Mononuclear cell (primary cell): Measurements from ENCODE around the gene STARD13. TPM values are rescaled to one million over a fixed set of nuclear protein-coding genes. Genes with fewer than 3 reads are reported as not detected.

Experiments used
- H3K27me3 ChIP-seq: 2 replicates; pipeline ENCODE4 v1.6.0; 2011; ENCODE audit warnings: low read length, control low read depth; ENCODE audit not compliant: insufficient read depth
- H3K4me1 ChIP-seq: 2 replicates; pipeline ENCODE4 v1.5.1; 2011; ENCODE audit warnings: mild to moderate bottlenecking, low read length, control low read depth; ENCODE audit not compliant: insufficient read depth
- H3K4me3 ChIP-seq: 2 replicates; pipeline ENCODE4 v1.5.1; 2011; ENCODE audit warnings: mild to moderate bottlenecking, low read length, moderate library complexity
- H3K9me3 ChIP-seq: 2 replicates; pipeline ENCODE4 v1.5.1; 2011; ENCODE audit warnings: low read depth, mild to moderate bottlenecking, control low read depth, low read length
- total RNA-seq: library from RNA; depleted of rRNA; stranded (reverse); fragments of >200 nt; gene quantifications from one replicate; pipeline ENCODE4 v1.2.3, GENCODE V29; 2012

Gene STARD13, protein sequence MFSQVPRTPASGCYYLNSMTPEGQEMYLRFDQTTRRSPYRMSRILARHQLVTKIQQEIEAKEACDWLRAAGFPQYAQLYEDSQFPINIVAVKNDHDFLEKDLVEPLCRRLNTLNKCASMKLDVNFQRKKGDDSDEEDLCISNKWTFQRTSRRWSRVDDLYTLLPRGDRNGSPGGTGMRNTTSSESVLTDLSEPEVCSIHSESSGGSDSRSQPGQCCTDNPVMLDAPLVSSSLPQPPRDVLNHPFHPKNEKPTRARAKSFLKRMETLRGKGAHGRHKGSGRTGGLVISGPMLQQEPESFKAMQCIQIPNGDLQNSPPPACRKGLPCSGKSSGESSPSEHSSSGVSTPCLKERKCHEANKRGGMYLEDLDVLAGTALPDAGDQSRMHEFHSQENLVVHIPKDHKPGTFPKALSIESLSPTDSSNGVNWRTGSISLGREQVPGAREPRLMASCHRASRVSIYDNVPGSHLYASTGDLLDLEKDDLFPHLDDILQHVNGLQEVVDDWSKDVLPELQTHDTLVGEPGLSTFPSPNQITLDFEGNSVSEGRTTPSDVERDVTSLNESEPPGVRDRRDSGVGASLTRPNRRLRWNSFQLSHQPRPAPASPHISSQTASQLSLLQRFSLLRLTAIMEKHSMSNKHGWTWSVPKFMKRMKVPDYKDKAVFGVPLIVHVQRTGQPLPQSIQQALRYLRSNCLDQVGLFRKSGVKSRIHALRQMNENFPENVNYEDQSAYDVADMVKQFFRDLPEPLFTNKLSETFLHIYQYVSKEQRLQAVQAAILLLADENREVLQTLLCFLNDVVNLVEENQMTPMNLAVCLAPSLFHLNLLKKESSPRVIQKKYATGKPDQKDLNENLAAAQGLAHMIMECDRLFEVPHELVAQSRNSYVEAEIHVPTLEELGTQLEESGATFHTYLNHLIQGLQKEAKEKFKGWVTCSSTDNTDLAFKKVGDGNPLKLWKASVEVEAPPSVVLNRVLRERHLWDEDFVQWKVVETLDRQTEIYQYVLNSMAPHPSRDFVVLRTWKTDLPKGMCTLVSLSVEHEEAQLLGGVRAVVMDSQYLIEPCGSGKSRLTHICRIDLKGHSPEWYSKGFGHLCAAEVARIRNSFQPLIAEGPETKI
- 0.84 TPM for total RNA-seq

DNA sequence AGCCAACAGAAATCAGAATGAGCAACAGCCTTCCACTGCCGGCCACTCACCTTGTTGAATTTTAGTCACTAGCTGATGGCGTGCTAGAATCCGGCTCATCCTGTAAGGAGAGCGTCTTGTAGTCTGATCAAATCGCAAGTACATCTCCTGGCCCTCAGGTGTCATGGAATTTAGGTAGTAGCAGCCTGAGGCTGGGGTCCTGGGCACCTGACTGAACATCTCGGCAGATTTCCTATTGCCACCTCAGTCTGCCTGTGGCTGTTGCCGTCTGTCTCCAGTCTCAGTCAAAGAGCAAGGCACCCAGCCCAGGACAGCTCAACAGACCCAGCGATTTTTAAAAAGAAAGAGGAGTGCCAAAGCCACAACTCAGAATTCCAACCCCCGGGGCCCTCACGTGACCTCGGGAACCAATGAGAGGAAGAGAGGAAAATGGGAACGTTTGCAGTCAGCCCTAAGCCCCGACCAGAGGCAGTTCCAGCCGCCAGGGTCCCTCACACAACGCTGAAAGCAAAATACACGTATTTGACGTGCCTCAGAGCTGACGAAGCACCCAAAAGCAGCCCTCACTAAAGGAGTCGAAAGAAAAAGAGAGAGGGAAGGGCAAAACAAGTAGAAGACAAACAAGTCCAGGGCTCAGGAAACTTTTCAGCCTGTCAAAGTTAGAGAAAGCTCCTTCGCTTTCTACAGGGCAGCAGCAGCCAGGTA, at the start of gene STARD13:
Gene STARD13 (minus strand): TSS at position 336 of the 705 bp plus-strand sequence. CDS start 117 bp downstream, at position 219.
- H3K9me3 ChIP-seq, result no peaks in the 10 kb centered on the region
- peak within 1 kb of the TSS; percentile 45 for H3K4me3 ChIP-seq
- H3K4me1 ChIP-seq, result peaks cover 17% of the 10 kb centered on the region
- peaks cover 13% of the 10 kb centered on the region for H3K27me3 ChIP-seq

- H3K27me3 ChIP-seq, result no peaks in the 10 kb centered on the region
- no peaks in the 10 kb centered on the region for H3K9me3 ChIP-seq
- H3K4me1 ChIP-seq, result no peaks in the 10 kb centered on the region
- H3K4me3 ChIP-seq, result no peak overlapping the region
Measured at GRCh38 chr13:33334831-33335230, 49.3 kb upstream of the STARD13 start.

GRCh38 chr13:33331962-33332361, 46.4 kb upstream of the STARD13 start:
- no peaks in the 10 kb centered on the region for H3K9me3 ChIP-seq
- H3K4me1 ChIP-seq, result no peaks in the 10 kb centered on the region
- no peaks in the 10 kb centered on the region for H3K27me3 ChIP-seq
- H3K4me3 ChIP-seq, result no peak overlapping the region

DNA sequence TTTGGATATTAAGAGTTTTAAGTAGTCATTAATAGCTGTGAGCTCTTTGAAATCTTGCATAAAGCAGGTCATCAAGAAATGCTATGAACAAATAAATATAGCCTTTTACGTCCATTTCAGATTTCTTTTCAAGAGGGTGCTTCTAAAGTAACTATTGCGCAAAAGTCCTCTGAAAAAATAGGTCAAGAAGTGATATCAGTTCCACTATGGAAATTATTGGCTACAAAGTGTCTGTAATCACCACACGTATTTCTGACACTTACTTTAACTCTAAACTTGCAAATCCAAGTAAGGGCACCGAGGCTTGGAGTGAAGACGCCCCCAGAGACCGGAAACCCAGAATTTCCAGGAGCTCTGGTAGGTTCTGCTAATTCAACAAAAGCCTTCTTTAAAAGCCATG, 44.9 kb upstream of the STARD13 start:
- H3K27me3 ChIP-seq, result no peaks in the 10 kb centered on the region
- no peaks in the 10 kb centered on the region for H3K4me1 ChIP-seq
- no peaks in the 10 kb centered on the region for H3K9me3 ChIP-seq
- H3K4me3 ChIP-seq, result no peak overlapping the region

- H3K9me3 ChIP-seq, result no peaks in the 10 kb centered on the region
- H3K4me3 ChIP-seq, result no peak overlapping the region
- H3K27me3 ChIP-seq, result no peaks in the 10 kb centered on the region
- H3K4me1 ChIP-seq, result no peaks in the 10 kb centered on the region
Measured at GRCh38 chr13:33328701-33329100, 43.1 kb upstream of the STARD13 start.

GRCh38 chr13:33326723-33327122, 41.2 kb upstream of the STARD13 start:
- H3K27me3 ChIP-seq, result no peaks in the 10 kb centered on the region
- H3K4me3 ChIP-seq, result no peak overlapping the region
- no peaks in the 10 kb centered on the region for H3K9me3 ChIP-seq
- no peaks in the 10 kb centered on the region for H3K4me1 ChIP-seq

DNA sequence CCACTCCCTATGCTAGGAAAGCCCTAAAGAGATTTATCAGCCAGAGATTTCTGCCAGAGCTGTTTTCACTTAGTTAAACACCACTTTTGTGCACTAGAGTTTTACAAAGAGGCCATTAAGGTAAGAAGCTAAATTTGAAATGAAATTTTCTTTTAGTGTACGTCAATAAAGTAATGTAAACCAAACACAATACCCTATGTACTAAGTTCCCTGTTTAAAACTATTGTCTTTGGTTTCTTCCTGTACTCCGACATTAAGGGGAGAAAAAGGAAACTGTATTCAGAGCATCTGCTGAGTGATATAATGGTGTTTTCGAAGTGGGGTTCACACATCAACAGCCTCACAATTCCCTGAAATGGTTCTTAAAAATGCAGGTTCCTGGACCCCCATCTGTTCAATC, 40.7 kb upstream of the STARD13 start:
- no peaks in the 10 kb centered on the region for H3K4me1 ChIP-seq
- no peaks in the 10 kb centered on the region for H3K27me3 ChIP-seq
- H3K4me3 ChIP-seq, result no peak overlapping the region
- no peaks in the 10 kb centered on the region for H3K9me3 ChIP-seq

GRCh38 chr13:33323801-33324510, 38.4 kb upstream of the STARD13 start:
- no peaks in the 10 kb centered on the region for H3K4me1 ChIP-seq
- no peaks in the 10 kb centered on the region for H3K9me3 ChIP-seq
- no peak overlapping the region for H3K4me3 ChIP-seq
- no peaks in the 10 kb centered on the region for H3K27me3 ChIP-seq

- Histone ChIP-seq H3K9me3 (no peaks in the 10 kb centered on the region), H3K4me3 (no peak overlapping the region), H3K4me1 (no peaks in the 10 kb centered on the region), H3K27me3 (no peaks in the 10 kb centered on the region)
Measured at GRCh38 chr13:33322965-33323668, 37.6 kb upstream of the STARD13 start.

GRCh38 chr13:33322543-33322809, 36.9 kb upstream of the STARD13 start:
- Histone ChIP-seq H3K4me1 (no peaks in the 10 kb centered on the region), H3K27me3 (no peaks in the 10 kb centered on the region), H3K9me3 (no peaks in the 10 kb centered on the region), H3K4me3 (no peak overlapping the region)

DNA sequence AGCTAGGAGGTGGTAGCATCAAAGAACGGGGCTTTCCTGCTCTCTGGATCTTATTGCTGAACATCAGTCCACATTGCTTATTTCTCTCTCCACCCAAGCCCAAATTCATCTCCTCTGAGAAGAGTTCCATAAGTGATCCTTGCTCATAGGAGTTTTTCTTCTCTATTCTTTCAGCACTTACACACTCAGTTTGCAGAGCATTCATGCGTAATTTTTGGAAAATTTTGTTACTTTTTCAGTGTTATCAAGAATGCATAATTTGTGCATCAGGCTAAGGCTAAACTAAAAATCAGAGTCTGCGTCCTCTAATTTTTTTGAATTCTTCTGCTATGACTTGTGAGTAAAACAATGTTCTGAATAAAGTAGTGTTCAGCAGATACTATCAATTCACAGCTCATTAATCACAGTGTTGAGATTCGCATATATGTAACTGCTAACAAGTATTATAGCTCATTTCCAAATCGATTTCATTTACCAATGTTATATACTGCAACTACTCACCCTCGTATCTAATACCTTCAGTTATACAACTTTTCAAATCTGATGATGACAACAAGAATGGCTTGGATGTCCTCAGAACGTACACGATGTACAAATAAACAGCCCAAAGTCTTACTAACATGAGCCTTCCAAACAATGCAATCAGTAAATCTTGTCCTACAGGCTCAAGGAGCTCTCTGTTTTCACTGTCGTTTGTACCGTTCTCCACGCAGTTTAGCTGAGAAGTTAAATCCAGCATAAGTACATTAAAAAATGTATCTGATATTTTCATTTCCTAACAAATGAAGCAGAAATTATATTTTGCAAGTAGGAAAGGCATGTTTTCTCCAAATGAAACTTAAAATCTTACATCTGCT, 36.4 kb upstream of the STARD13 start:
- Histone ChIP-seq H3K4me1 (no peaks in the 10 kb centered on the region), H3K27me3 (no peaks in the 10 kb centered on the region), H3K9me3 (no peaks in the 10 kb centered on the region), H3K4me3 (no peak overlapping the region)

- no peaks in the 10 kb centered on the region for H3K27me3 ChIP-seq
- no peaks in the 10 kb centered on the region for H3K4me1 ChIP-seq
- no peaks in the 10 kb centered on the region for H3K9me3 ChIP-seq
- H3K4me3 ChIP-seq, result no peak overlapping the region
Measured at GRCh38 chr13:33319859-33320258, 34.3 kb upstream of the STARD13 start.

DNA sequence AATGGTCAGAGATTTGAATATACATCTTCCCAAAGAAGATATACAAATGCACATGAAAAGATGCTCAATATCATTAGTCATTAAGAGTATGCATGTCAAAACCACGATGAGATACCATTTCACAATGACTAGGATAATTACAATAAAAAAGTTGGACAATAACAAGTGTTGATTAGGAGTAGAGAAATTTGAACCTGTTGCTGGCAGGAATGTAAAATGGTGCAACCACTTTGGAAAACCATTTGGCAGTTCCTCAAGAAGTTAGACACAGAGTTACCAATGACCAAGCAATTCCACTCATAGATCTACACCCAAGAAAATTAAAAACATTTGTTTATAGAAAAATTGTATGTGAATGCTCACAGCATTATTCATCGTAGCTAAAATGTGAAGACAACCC, 33.2 kb upstream of the STARD13 start:
- H3K27me3 ChIP-seq, result no peaks in the 10 kb centered on the region
- H3K4me3 ChIP-seq, result no peak overlapping the region
- no peaks in the 10 kb centered on the region for H3K4me1 ChIP-seq
- H3K9me3 ChIP-seq, result no peaks in the 10 kb centered on the region
